Measurements from ENCODE around the gene SNCG.
"Not testable (repeated sequence)": the region's sequence is repeated elsewhere in the genome, so short reads cannot be mapped to it uniquely, and the experiment has no call there.

SNCG gene

GRCh38 chr10:86971232-86971991 lies 13.0 kb downstream of the SNCG start:
- DNase-seq (ENCODE audit: low read depth): peak; percentile 87
- TF ChIP-seq CTCF (IDR thresholded peaks at IDR 0.05; ENCODE audit: insufficient read depth, low read depth, low read length, missing control alignments): peak; percentile 29
- peak overlapping the region; percentile 56 for H3K4me3 ChIP-seq (ENCODE audit: low read length)

- no peak for TF ChIP-seq CTCF (IDR thresholded peaks at IDR 0.05; ENCODE audit: insufficient read depth, low read depth, low read length, missing control alignments)
- H3K4me3 ChIP-seq (ENCODE audit: low read length): no peak overlapping the region
- DNase-seq (ENCODE audit: low read depth): no peak
Observed at GRCh38 chr10:86972613-86973380, 14.4 kb downstream of the SNCG start.

GRCh38 chr10:86974484-86974883 lies 16.1 kb downstream of the SNCG start:
- no peak for TF ChIP-seq CTCF (IDR thresholded peaks at IDR 0.05; ENCODE audit: insufficient read depth, low read depth, low read length, missing control alignments)
- peak overlapping the region; percentile 39 for H3K4me3 ChIP-seq (ENCODE audit: low read length)
- peak; percentile 64 for DNase-seq (ENCODE audit: low read depth)

GRCh38 chr10:86976362-86977056 lies 18.1 kb downstream of the SNCG start:
- H3K4me3 ChIP-seq (ENCODE audit: low read length): no peak overlapping the region
- DNase-seq (ENCODE audit: low read depth): no peak
- TF ChIP-seq CTCF (IDR thresholded peaks at IDR 0.05; ENCODE audit: insufficient read depth, low read depth, low read length, missing control alignments): no peak

GRCh38 chr10:86978457-86978856 lies 20.1 kb downstream of the SNCG start:
- H3K4me3 ChIP-seq (ENCODE audit: low read length): not testable (repeated sequence)
- DNase-seq (ENCODE audit: low read depth): peak; percentile 64

- TF ChIP-seq CTCF (IDR thresholded peaks at IDR 0.05; ENCODE audit: insufficient read depth, low read depth, low read length, missing control alignments): no peak
- no peak overlapping the region for H3K4me3 ChIP-seq (ENCODE audit: low read length)
- DNase-seq (ENCODE audit: low read depth): no peak
Observed at GRCh38 chr10:86979296-86979818, 21.0 kb downstream of the SNCG start.

- no peak for TF ChIP-seq CTCF (IDR thresholded peaks at IDR 0.05; ENCODE audit: insufficient read depth, low read depth, low read length, missing control alignments)
- no peak for DNase-seq (ENCODE audit: low read depth)
- no peak overlapping the region for H3K4me3 ChIP-seq (ENCODE audit: low read length)
Observed at GRCh38 chr10:86979977-86980448, 21.6 kb downstream of the SNCG start.

GRCh38 chr10:86981020-86981419 lies 22.6 kb downstream of the SNCG start:
- not testable (repeated sequence) for DNase-seq (ENCODE audit: low read depth); H3K4me3 ChIP-seq (ENCODE audit: low read length)
